IPS DF 19.7 (cell line): ENCODE data around the gene VPS25.

Source experiments
- DNase-seq: peaks from one replicate; pipeline ENCODE4 v3.0.0-alpha.2; 2013; ENCODE audit warnings: low read depth, low spot score

The VPS25 gene

DNA sequence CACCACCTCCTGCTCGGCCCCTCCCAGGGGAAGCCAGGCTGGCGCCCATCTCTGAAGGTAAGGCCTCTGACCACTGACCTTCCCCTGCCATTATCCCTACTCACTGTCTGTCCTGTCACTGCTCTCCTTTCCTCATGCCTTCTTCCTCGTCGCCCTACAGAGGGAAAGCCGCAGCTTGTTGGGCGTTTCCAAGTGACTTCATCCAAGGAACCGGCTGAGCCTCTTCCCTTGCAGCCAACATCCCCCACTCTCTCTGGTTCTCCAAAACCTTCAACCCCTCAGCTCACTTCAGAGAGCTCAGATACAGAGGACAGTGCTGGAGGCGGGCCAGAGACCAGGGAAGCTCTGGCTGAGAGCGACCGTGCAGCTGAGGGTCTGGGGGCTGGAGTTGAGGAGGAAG, 22.2 kb downstream of the VPS25 start:
- DNase-seq: no peak

DNA sequence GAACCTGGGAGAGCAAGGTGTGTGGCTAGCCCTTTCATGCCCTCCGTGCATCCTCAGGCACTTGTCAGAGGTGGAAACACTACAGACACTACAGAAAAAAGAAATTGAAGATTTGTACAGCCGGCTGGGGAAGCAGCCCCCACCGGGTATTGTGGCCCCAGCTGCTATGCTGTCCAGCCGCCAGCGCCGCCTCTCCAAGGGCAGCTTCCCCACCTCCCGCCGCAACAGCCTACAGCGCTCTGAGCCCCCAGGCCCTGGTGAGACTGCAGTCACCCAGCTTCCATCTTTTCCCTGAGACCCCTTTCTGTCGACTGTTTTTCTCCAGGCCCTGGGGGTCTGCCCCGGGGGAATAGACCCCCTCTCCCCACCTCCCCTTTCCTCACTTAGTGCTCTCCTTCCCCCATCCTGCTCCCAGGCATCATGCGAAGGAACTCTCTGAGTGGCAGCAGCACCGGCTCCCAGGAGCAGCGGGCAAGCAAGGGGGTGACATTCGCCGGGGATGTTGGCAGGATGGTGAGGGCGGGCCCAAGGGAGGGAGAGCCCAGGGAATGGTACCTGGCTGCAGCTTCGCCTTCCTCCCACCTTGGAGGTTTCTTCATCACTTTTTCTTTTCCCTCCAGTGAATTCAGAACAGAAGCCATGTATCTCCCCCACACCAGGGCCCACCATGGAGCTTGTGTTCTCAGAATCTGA, 23.0 kb downstream of the VPS25 start:
- DNase-seq: no peak

GRCh38 chr17:42797067-42798007, 24.1 kb downstream of the VPS25 start:
- no peak for DNase-seq

GRCh38 chr17:42798011-42798382, 24.7 kb downstream of the VPS25 start:
- no peak for DNase-seq

DNA sequence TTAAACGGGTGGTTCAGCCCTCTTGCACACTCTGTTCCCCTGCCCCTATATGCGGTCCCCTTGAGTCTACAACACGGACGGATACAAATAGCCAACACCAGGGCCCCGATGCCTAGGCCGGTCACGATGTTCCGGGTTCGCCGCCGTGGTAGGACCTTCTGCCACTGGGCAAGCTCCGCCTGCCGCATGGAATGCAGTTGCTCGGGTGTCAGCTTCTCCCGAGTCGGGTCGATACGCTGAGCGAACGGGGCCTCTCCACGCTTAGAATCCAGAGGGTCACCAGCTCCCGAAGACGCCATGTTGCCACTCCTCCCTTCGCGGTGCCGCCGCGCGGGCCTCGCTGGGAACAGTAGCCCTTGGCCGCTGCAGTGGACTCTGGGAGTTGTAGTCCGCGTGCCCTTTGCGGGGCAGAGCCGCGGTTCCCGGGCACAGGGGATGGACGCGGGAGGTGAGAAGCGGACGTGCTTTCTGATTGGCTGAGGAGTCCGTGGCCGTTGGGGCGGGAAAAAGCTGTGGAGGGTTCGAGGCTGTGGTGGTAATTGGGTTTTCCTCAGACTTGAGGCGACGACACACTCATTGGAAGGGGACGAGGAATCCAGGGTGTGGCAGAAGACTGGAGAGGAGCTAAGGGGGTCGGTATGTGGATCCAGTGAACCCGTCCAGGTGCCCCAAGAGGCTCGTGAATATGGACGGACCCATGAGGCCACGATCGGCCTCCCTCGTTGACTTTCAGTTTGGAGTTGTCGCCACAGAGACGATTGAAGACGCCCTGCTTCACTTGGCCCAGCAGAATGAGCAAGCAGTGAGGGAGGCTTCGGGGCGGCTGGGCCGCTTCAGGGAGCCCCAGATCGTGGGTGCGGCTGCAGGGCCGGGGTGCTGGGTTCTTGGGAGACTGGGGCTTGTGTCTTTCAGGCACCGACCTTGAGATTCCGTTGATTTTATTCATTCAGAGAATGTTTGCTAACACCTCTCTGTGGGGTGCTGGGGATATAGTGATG, 25.4 kb downstream of the VPS25 start, which contains the start of the genes CNTD1 and COA3:
Gene CNTD1 (plus strand): TSS at position 479 of the 998 bp plus-strand sequence. CDS start 207 bp downstream, at position 686.
Gene COA3 (minus strand): TSS at position 322 of the 998 bp plus-strand sequence. CDS start 23 bp downstream, at position 299.
- DNase-seq: peak; percentile 75

- no peak for DNase-seq
Measured at GRCh38 chr17:42803074-42803883, 30.0 kb downstream of the VPS25 start.

- no peak for DNase-seq
Measured at GRCh38 chr17:42804918-42805367, 31.7 kb downstream of the VPS25 start.

- no peak for DNase-seq
Measured at GRCh38 chr17:42806249-42806648, 33.0 kb downstream of the VPS25 start.

GRCh38 chr17:42809250-42809649, 36.0 kb downstream of the VPS25 start:
- DNase-seq: no peak

DNA sequence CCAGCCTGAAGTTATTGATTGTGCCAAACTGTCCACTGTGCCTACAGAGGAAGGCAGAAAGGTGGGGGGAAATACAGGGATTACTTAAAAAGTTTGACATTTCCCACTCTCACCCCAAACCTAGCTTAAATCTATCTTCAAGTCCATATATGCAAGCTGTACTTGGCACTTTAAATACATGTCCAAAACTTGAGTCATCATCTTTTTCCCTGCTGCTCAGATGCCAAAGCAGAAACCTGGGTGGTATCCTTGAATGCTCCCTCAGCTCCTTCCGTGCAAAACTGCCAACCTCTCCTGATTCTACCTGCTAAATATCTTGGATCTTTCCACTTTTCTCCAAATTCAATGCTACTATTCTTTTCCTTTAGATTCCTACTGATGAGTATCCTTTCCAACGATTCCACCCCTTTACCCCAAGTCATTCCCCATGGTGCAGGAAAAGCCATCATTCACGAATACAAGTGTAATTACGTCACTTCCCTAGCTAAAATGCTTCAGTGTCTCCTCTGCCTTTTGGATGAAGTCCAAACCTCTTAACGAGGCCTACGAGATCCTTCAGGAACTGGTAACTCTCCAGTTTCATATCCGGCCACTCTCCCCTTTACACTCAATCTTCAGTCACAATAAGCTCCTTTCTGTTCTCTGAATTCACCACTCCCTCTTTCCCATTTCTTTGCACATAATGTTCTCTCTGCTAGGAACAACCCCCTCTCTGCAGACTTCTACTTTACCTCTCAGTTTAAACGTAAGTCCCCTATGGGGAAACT, 41.6 kb downstream of the VPS25 start:
- DNase-seq: no peak

DNA sequence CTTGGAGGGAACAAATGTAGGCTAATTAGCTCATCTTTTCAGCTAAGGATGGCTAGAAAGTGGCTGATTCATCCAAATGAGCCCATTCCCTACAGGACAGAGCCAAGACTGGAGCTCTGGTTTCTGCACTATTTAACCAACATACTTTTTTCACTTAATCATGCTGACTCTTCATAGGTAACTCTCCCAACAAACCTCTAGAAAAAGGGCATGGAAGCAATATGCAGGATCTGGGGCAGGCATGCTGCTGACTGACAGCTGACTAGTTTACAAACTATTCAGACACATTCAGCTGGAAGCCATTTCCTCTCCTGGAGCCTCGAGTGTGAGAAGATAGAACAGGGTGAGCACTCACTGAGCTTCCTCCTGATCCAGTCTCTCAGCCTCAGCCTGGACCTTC, 44.6 kb downstream of the VPS25 start:
- DNase-seq: no peak

DNA sequence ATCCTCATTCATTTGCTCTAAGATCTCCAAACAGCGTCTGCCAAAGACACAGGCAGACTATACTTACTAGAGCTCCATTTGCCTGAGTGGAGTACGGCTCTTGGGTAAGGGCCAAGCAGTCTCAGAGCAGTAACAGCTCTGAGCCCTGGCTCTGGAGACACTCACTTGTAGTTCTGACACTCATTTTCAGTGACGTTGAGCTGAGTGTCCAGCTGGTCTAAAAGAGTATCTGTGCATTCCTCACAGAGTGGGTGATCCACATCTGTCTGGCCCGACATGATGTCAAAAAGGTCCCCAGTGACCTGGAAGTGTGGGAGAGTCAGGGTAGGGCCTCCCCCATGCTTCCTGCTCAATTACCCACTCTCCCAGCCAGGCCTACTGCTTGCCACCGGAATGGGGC, 45.1 kb downstream of the VPS25 start:
- DNase-seq: no peak

DNA sequence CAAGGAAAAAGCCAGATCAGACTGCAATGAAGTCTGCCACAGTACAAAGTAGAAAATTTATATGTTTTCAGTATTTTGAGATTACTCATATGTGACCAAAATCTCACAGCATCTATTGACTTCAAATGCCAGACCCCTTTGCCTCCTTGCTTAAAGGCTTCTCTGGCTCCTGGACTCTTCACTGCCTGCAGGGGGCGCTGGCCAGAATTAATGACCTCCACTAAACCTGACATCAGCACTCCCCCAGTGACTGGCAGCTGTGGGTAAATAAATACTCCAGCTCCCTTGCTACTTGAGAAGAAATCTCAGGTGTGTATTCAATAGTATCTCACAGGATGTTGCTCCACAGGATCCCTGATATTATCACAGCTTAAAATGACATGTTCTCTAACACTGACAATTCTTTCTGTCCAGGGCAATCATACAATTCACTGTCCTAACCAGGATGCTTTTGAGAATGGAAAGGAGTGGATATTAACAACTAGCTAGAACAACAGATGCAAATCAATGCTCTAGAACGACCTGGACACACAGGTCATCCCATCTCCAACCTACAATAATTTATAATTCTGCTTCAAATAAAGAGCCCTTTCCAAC, 46.8 kb downstream of the VPS25 start:
- DNase-seq: no peak

GRCh38 chr17:42821176-42821575, 47.9 kb downstream of the VPS25 start:
- DNase-seq: no peak

GRCh38 chr17:42827472-42827871, 54.2 kb downstream of the VPS25 start:
- no peak for DNase-seq
